Measurements from ENCODE around the gene ALPL.

ALPL gene

GRCh38 chr1:21544095-21544494, 34.9 kb downstream of the ALPL start:
- TF ChIP-seq, protein P1, sequence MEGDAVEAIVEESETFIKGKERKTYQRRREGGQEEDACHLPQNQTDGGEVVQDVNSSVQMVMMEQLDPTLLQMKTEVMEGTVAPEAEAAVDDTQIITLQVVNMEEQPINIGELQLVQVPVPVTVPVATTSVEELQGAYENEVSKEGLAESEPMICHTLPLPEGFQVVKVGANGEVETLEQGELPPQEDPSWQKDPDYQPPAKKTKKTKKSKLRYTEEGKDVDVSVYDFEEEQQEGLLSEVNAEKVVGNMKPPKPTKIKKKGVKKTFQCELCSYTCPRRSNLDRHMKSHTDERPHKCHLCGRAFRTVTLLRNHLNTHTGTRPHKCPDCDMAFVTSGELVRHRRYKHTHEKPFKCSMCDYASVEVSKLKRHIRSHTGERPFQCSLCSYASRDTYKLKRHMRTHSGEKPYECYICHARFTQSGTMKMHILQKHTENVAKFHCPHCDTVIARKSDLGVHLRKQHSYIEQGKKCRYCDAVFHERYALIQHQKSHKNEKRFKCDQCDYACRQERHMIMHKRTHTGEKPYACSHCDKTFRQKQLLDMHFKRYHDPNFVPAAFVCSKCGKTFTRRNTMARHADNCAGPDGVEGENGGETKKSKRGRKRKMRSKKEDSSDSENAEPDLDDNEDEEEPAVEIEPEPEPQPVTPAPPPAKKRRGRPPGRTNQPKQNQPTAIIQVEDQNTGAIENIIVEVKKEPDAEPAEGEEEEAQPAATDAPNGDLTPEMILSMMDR (conservative IDR thresholded peaks at IDR 0.05; ENCODE audit: control insufficient read depth, insufficient read depth, low read depth, low read length), result no peak
- DNase-seq (ENCODE audit: low read depth), result no peak
- no peak overlapping the region for H3K4me3 ChIP-seq (ENCODE audit: control insufficient read depth, low read depth, low read length)

- TF ChIP-seq, protein P1 (conservative IDR thresholded peaks at IDR 0.05; ENCODE audit: control insufficient read depth, insufficient read depth, low read depth, low read length), result no peak
- peak; percentile 66 for DNase-seq (ENCODE audit: low read depth)
- no peak overlapping the region for H3K4me3 ChIP-seq (ENCODE audit: control insufficient read depth, low read depth, low read length)
Observed at GRCh38 chr1:21546122-21546825, 37.1 kb downstream of the ALPL start.

GRCh38 chr1:21547876-21548275, 38.7 kb downstream of the ALPL start:
- DNase-seq (ENCODE audit: low read depth), result no peak
- no peak overlapping the region for H3K4me3 ChIP-seq (ENCODE audit: control insufficient read depth, low read depth, low read length)
- TF ChIP-seq, protein P1 (conservative IDR thresholded peaks at IDR 0.05; ENCODE audit: control insufficient read depth, insufficient read depth, low read depth, low read length), result no peak

DNA sequence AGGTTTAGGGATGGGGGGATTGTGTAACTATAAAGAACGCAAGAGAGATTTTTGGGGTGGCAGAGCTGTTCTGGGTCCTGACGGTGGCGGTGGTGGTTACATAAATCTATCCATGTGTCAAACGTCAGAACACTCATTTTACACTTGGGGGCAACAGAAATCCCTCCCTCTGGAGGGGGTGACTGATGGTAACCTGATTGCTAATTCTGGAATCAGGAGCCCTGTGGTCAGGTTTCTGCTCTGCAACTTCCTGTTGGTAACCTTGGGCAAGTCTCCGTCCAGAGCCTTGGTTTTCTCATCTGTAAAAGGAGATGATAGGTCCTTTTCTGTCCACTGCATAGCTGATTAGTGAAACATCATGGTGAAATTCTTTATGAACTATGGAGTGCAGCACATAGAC, 40.9 kb downstream of the ALPL start:
- H3K4me3 ChIP-seq (ENCODE audit: control insufficient read depth, low read depth, low read length), result no peak overlapping the region

GRCh38 chr1:21550866-21551475, 41.7 kb downstream of the ALPL start:
- TF ChIP-seq, protein P1 (conservative IDR thresholded peaks at IDR 0.05; ENCODE audit: control insufficient read depth, insufficient read depth, low read depth, low read length), result no peak
- no peak for DNase-seq (ENCODE audit: low read depth)
- H3K4me3 ChIP-seq (ENCODE audit: control insufficient read depth, low read depth, low read length), result no peak overlapping the region

More for the DNA sequence above, 40.9 kb downstream of the ALPL start:
- peak; percentile 30 for DNase-seq (ENCODE audit: low read depth)
- TF ChIP-seq, protein P1 (conservative IDR thresholded peaks at IDR 0.05; ENCODE audit: control insufficient read depth, insufficient read depth, low read depth, low read length), result no peak

DNA sequence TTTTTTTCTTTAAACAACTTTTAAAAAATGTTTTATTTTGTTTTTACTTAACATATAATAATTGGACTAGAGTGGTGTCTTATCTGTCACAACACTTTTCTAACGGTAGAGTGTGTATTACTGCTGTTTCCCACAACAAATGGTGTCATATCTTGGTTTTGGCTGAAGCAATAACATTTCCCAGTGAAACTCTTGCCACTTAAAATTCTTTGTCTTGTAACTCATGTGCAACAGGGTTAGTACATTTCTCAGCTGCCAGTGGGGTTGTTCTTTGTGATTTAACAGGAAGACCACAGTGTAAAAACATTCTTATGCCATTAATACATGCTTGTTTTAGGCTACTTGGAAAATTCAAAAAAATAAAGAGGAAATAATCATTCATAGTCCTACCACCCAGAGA, 43.5 kb downstream of the ALPL start:
- H3K4me3 ChIP-seq (ENCODE audit: control insufficient read depth, low read depth, low read length), result no peak overlapping the region
- DNase-seq (ENCODE audit: low read depth), result peak; percentile 92
- TF ChIP-seq, protein P1 (conservative IDR thresholded peaks at IDR 0.05; ENCODE audit: control insufficient read depth, insufficient read depth, low read depth, low read length), result no peak

Measured in fibroblast of mammary gland (primary cell).